OCI-LY3 (cell line): ENCODE results near the gene YY2.

ENCODE experiments used
- H2AFZ ChIP-seq: fragments of 200-600, 300-600 bp; shearing (Covaris generic); 2 replicates; pipeline ENCODE4 v1.6.0; 2014; ENCODE audit warnings: antibody characterized with exemption, low read depth, low read length
- H3K27ac ChIP-seq: fragments of 200-600, 300-600 bp; sonication (generic); 2 replicates; pipeline ENCODE4 v1.5.1; 2014; ENCODE audit warnings: mild to moderate bottlenecking, low read length, moderate library complexity, mixed read lengths
- H3K27me3 ChIP-seq: fragments of 200-600, 300-600 bp; sonication (generic); 2 replicates; pipeline ENCODE4 v1.6.1; 2014; ENCODE audit warnings: low read depth, low read length, mixed read lengths
- H3K36me3 ChIP-seq: fragments of 200-600, 300-600 bp; sonication (generic); replicated peaks from 2 replicates; pipeline ENCODE3; 2014; ENCODE audit warnings: low read depth, low read length, mixed read lengths
- H3K4me1 ChIP-seq: fragments of 300-600, 200-600 bp; sonication (generic); 2 replicates; pipeline ENCODE4 v1.6.1; 2014; ENCODE audit warnings: low read length, mixed read lengths
- H3K4me2 ChIP-seq: fragments of 200-600, 300-600 bp; sonication (generic); 2 replicates; pipeline ENCODE4 v1.6.1; 2014; ENCODE audit warnings: low read length, mixed read lengths
- H3K4me3 ChIP-seq: fragments of 300-600, 200-600 bp; sonication (generic); 2 replicates; pipeline ENCODE4 v1.5.1; 2014; ENCODE audit warnings: antibody characterized with exemption, mild to moderate bottlenecking, low read length, moderate library complexity
- H3K79me2 ChIP-seq: fragments of 300-600, 200-600 bp; shearing (Covaris generic); 2 replicates; pipeline ENCODE4 v1.6.1; 2014; ENCODE audit warnings: mild to moderate bottlenecking, low read length, mixed read lengths
- H3K9ac ChIP-seq: fragments of 300-600, 200-600 bp; shearing (Covaris generic); 2 replicates; pipeline ENCODE4 v1.6.0; 2014; ENCODE audit warnings: mild to moderate bottlenecking, low read length, moderate library complexity
- H3K9me3 ChIP-seq: fragments of 200-600, 300-600 bp; shearing (Covaris generic); 2 replicates; pipeline ENCODE4 v1.6.1; 2014; ENCODE audit warnings: low read length, mixed read lengths; ENCODE audit not compliant: insufficient read depth
- H4K20me1 ChIP-seq: fragments of 200-600, 300-600 bp; sonication (generic); 2 replicates; pipeline ENCODE4 v1.6.1; 2016; ENCODE audit warnings: low read length, mixed read lengths; ENCODE audit not compliant: insufficient read depth
- EZH2phosphoT487 ChIP-seq: fragments of 200-600 bp; shearing (Covaris generic); IDR thresholded peaks from 2 replicates; pipeline ENCODE4 v1.6.1; 2018; ENCODE audit warnings: antibody characterized with exemption, mixed run types, low read depth
- TF ChIP-seq, protein P1 (sequence below): fragments of 200-600, 300-600 bp; sonication (generic); IDR thresholded peaks from 2 replicates; pipeline ENCODE4 v1.5.1; 2014; ENCODE audit warnings: antibody characterized with exemption, low read length, low read depth

The YY2 gene

GRCh38 chrX:21881881-21882574, 26.2 kb downstream of the YY2 start:
- no peak overlapping the region for H3K4me3 ChIP-seq
- no peak overlapping the region for H2AFZ ChIP-seq
- H3K36me3 ChIP-seq = peaks cover 11% of the 10 kb centered on the region
- no peaks in the 10 kb centered on the region for H3K9me3 ChIP-seq
- peaks cover 15% of the 10 kb centered on the region for H3K4me1 ChIP-seq
- H3K27me3 ChIP-seq = no peaks in the 10 kb centered on the region
- TF ChIP-seq, protein P1, sequence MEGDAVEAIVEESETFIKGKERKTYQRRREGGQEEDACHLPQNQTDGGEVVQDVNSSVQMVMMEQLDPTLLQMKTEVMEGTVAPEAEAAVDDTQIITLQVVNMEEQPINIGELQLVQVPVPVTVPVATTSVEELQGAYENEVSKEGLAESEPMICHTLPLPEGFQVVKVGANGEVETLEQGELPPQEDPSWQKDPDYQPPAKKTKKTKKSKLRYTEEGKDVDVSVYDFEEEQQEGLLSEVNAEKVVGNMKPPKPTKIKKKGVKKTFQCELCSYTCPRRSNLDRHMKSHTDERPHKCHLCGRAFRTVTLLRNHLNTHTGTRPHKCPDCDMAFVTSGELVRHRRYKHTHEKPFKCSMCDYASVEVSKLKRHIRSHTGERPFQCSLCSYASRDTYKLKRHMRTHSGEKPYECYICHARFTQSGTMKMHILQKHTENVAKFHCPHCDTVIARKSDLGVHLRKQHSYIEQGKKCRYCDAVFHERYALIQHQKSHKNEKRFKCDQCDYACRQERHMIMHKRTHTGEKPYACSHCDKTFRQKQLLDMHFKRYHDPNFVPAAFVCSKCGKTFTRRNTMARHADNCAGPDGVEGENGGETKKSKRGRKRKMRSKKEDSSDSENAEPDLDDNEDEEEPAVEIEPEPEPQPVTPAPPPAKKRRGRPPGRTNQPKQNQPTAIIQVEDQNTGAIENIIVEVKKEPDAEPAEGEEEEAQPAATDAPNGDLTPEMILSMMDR = no peak
- no peak for TF ChIP-seq EZH2phosphoT487
- H4K20me1 ChIP-seq = no peaks in the 10 kb centered on the region
- H3K27ac ChIP-seq = no peak overlapping the region
- no peak overlapping the region for H3K4me2 ChIP-seq
- H3K9ac ChIP-seq = no peak overlapping the region
- H3K79me2 ChIP-seq = no peaks in the 10 kb centered on the region

GRCh38 chrX:21883258-21883657, 27.5 kb downstream of the YY2 start:
- H3K4me1 ChIP-seq = peaks cover 15% of the 10 kb centered on the region
- no peaks in the 10 kb centered on the region for H4K20me1 ChIP-seq
- H3K4me2 ChIP-seq = peak overlapping the region; percentile 18; the same call in 1 of the 2 replicates
- H2AFZ ChIP-seq = 0 out of 2 replicates have a peak overlapping the region, but pooled peaks have one; percentile 25
- peak overlapping the region; percentile 10; the same call in 1 of the 2 replicates for H3K27ac ChIP-seq
- no peaks in the 10 kb centered on the region for H3K27me3 ChIP-seq
- H3K9ac ChIP-seq = no peak overlapping the region
- no peak overlapping the region for H3K4me3 ChIP-seq
- H3K9me3 ChIP-seq = no peaks in the 10 kb centered on the region
- H3K36me3 ChIP-seq = peaks cover 11% of the 10 kb centered on the region
- no peak for TF ChIP-seq EZH2phosphoT487
- TF ChIP-seq, protein P1 = no peak
- no peaks in the 10 kb centered on the region for H3K79me2 ChIP-seq

DNA sequence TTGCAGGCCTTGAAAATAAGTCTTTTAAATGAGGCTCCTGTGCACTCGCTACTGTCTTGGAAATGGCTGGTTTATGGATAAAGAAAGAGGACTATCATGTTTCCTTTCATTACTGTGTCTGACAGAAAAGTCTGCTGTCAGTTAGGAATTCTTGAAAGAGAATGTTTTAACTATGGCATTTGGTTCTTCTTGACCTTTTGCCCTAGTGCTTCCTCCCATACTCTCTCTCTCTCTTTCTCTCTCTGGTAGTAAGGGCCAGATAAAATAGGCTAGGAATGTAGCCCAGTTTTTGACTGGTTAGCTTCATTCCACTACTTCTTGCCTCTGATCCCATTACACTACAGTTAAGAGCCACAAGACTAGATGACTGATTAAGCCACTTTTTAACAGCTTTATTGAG, 29.8 kb downstream of the YY2 start:
- H3K4me1 ChIP-seq = peaks cover 15% of the 10 kb centered on the region
- H3K4me2 ChIP-seq = no peak overlapping the region
- no peaks in the 10 kb centered on the region for H3K27me3 ChIP-seq
- no peak overlapping the region for H3K4me3 ChIP-seq
- H3K79me2 ChIP-seq = no peaks in the 10 kb centered on the region
- H2AFZ ChIP-seq = no peak overlapping the region
- no peak overlapping the region for H3K9ac ChIP-seq
- H3K27ac ChIP-seq = no peak overlapping the region
- no peaks in the 10 kb centered on the region for H3K9me3 ChIP-seq
- peaks cover 11% of the 10 kb centered on the region for H3K36me3 ChIP-seq
- no peaks in the 10 kb centered on the region for H4K20me1 ChIP-seq
- TF ChIP-seq, protein P1 = no peak
- TF ChIP-seq EZH2phosphoT487 = no peak

GRCh38 chrX:21905313-21905712, 49.5 kb downstream of the YY2 start:
- H3K9me3 ChIP-seq = no peaks in the 10 kb centered on the region
- no peaks in the 10 kb centered on the region for H3K36me3 ChIP-seq
- no peak overlapping the region for H3K4me2 ChIP-seq
- H3K4me3 ChIP-seq = no peak overlapping the region
- H3K79me2 ChIP-seq = no peaks in the 10 kb centered on the region
- H3K9ac ChIP-seq = no peak overlapping the region
- H4K20me1 ChIP-seq = no peaks in the 10 kb centered on the region
- H3K27me3 ChIP-seq = no peaks in the 10 kb centered on the region
- no peak overlapping the region for H2AFZ ChIP-seq
- H3K27ac ChIP-seq = no peak overlapping the region
- TF ChIP-seq, protein P1 = no peak
- TF ChIP-seq EZH2phosphoT487 = no peak
- no peaks in the 10 kb centered on the region for H3K4me1 ChIP-seq
